Erythroblast (primary cell): ENCODE results near the gene ZNF641.

Source experiments
- DNase-seq, 2 experiments: peaks; one replicate each; lab custom pipeline; 2025; lab: John Stamatoyannopoulos, UW
- GATA1 ChIP-seq: IDR thresholded peaks from 2 replicates; pipeline ENCODE4 v1.6.1; 2011; ENCODE audit warnings: low read depth, mild to moderate bottlenecking, control low read depth, low read length, moderate library complexity
- POLR2A ChIP-seq: IDR thresholded peaks from 2 replicates; pipeline ENCODE4 v1.6.1; 2011; ENCODE audit warnings: mild to moderate bottlenecking, low read length

The ZNF641 gene

GRCh38 chr12:48305190-48305589 is 45.5 kb downstream of the ZNF641 start:
- TF ChIP-seq POLR2A (no peak), GATA1 (no peak)
- DNase-seq, result no peak

DNA sequence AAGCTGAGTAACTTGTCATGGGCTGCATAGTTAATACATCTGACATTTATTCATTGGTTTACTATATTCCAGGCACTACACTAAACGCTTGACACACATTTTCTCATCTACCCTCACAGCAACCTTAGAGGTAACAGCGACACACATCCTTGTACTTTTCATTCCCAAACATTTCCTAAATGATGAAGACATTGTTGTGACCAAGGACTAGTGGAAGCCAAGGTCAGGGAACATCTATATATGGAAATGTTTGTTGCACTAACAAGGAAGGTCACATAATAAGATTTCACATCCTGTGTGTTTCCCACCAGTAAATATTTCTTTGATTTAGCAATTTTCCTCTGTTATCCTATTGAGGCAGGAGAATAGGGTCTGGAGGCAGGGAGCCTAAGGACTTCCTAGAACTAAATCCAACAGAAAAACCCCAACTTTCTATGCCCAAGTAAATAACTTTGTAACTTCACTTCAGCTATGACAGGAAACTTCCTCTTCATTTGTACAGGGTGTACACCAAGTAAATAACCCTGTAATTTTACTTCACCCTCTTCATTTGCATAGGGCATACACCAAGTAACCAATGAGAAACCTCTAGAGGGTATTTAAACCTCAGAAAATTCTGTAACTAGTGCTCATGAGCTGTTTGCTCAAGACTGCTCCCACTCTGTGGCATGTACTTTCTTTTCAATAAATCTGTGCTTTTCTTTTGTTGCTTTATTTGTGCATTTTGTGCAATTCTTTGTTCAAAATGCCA is 48.4 kb downstream of the ZNF641 start:
- TF ChIP-seq GATA1 (no peak), POLR2A (no peak)
- DNase-seq, result no peak

DNA sequence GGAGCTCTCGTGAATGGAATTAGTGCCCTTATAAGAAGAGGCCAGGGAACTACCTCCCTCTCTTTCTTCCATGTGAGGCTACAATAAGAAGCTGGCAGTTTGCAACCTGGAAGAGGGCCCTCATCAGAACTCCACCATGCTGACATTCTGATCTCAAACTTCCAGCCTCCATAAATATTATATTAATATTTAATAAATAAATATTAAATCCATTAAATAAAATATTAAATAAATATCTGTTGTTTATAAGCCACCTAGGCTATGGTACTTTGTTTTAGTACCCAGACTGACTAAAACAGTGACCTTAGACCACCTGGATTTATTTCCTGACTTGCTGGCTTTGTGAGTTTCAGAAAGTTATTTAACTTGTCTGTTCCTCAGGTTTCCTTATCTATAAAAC is 49.9 kb downstream of the ZNF641 start:
- no peak for DNase-seq
- no peak for TF ChIP-seq GATA1
- no peak for TF ChIP-seq POLR2A

DNA sequence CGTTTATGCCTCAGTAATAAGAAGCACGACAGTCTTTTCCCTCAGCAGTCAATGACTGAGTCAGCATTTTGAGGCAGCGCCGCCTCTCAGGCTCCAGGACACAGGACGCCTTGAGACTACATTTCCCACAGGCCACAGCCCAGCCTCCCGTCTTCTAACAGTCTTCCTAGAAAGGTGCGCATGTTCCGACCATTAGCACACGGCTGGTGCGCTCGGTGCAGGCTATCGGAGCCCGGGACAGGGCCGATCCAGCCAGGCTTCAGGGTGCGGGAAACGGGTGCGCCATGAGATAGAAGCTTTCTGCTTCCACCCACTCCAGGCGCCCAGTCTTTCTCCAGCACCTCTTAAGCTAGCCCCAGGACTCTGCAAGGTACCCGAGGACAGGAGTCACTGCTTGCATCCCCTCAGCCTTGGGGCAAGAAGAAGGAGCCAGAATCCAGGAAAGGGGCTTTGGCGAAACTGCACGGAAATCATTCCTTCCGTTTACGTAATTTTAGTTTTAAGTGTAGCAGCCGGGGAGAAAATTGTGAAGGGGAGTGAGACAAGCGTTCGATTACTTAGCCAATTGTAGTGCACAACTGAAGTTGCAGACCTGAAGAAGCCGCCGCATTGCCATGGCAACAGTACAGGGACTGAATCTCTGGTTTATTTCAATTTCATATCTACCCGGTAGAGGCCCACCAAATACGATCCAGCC is 54.0 kb downstream of the ZNF641 start:
- TF ChIP-seq POLR2A, result no peak
- no peak for TF ChIP-seq GATA1
- peak; percentile 64 to 69 for DNase-seq

DNA sequence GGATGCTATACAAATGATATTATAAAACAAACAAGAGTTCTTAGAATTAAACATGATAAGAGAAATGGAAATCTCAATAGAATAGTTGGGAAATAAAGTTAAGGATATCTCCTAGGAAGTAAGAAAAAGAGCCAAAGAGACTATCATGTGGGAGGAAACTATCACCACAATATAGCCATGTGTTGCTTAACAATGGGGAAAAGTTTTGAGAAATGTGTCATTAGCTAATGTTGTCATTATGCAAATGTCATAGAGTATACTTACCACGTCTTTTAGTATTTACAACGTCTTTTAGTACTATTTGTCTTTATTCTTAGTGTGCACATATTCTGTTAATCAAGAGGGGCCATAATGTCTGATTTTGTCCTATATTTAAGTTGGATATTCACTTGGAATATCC is 58.7 kb downstream of the ZNF641 start:
- TF ChIP-seq POLR2A (no peak), GATA1 (no peak)
- DNase-seq, result no peak

- no peak for DNase-seq
- TF ChIP-seq GATA1 (no peak), POLR2A (no peak)
These were observed 59.2 kb downstream of the ZNF641 start for GRCh38 chr12:48291511-48291910.

GRCh38 chr12:48288387-48289268 is 62.1 kb downstream of the ZNF641 start:
- TF ChIP-seq POLR2A, result no peak
- TF ChIP-seq GATA1, result no peak
- no peak for DNase-seq
